Adipose tissue (tissue), 3 donors: ENCODE measurements around the gene DLG5. TPM values are rescaled to one million over a fixed set of nuclear protein-coding genes. Genes with fewer than 3 reads are reported as not detected.

Experiments
- H3K27ac ChIP-seq: one replicate; pipeline ENCODE4 v1.5.1; 2013; ENCODE audit warnings: low read depth, low read length
- WGBS, 3 donors: extraction: QIAGEN DNeasy Blood & Tissue Kit; methylation state at CpG; one replicate each; pipeline ENCODE4 v1.1.7; 2013; 5-methylcytosine and 5-hydroxymethylcytosine counted together
- polyA plus RNA-seq, 3 donors: library from polyadenylated mRNA; stranded (reverse); fragments of 200-250 nt; gene quantifications; one replicate each; pipeline ENCODE4 v1.2.3, GENCODE V29; 2013
- donor health status: healthy with polysubstance abuse.
- donor health status: Bipolar disorder and iron deficiency.
- donor health status: healthy.

DLG5 gene
- polyA plus RNA-seq, 3 donors: 10.2 to 17.2 (median 14.1) TPM

DNA sequence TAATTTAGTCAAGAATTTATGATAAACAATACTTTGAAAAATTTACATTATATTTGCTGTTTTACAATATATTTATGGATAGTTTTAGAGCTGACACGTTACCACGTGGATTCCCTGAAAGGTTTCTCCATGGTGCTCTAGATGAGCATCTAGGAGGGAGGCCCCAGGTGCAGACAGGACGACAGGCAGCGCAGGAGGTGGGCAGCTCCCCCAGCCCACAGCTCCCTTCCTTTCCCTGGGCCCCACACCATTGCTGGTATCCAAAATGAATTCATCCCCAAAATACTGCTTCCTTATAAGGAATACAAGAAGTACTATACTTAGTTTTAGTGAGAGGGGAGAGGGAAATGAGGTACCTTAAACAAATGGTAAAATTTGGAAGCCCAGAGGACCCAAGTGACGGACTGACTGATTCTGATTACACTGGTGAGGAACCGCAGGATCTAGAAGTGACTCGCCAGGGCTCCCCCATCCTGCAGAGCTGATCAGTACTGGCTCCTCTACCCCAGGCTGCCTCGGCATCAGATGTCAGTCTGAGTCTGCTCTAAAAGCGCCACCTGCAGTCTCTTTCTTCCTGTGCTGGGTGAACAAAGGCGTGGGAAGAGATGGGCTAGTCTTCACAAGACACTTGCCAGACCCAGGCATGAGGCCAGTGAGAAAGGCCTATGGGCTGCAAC, 89.2 kb downstream of the DLG5 start:
- H3K27ac ChIP-seq: no peak overlapping the region

DNA sequence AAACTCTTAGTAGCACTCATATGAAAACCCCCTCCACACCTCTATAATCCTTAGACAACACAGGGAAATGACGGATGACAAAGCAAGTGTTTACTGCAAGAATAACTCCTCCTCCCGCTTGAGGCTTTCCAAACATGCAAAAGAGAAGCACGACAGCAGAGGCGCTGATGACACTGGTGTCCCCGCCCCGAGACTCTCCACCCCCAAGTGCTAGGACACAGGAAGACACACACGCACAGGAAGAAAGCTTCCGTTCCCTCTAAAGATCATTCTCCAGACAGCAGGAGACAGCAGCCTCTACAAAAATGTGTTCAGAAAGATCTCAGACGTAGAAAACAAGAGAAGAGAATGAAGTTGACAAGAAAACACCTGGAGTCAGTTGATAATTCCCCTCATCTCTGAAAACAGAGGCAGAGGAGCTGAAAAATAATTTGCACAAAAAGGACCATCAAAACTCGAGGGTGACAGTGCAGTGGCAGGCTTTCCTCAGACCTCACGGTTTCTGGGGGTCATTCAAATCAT, 90.2 kb downstream of the DLG5 start:
- WGBS, 3 donors: 33 to 69% (median 36%) methylated on average over 11 of the region's 11 CpGs
- H3K27ac ChIP-seq: no peak overlapping the region

More for the DNA sequence above, 89.2 kb downstream of the DLG5 start:
- 83 to 88% (median 86%) methylated on average over 10 of the region's 10 CpGs for WGBS, 3 donors

DNA sequence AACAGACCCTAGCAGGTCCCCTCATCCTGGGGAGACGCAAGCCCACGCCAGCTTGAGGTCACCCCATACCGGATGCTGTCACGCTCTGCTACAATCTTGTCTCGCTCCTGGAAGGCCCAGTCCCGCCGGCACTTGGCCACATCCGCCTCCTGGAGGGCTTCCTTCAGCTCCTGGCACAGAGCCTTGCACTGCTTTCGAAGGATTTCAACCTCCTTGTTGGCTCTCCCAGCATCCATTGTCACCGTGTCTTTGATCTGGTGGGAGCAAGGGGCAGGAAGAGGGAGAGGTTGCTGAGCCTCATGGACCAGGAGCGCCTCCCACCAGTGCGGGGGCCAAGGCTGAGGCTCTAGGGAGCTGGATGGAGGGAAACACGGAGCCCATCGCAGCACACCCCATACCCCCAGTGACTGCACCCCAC, 90.9 kb downstream of the DLG5 start:
- 68 to 75% (median 70%) methylated on average over 14 of the region's 14 CpGs for WGBS, 3 donors
- no peak overlapping the region for H3K27ac ChIP-seq

DNA sequence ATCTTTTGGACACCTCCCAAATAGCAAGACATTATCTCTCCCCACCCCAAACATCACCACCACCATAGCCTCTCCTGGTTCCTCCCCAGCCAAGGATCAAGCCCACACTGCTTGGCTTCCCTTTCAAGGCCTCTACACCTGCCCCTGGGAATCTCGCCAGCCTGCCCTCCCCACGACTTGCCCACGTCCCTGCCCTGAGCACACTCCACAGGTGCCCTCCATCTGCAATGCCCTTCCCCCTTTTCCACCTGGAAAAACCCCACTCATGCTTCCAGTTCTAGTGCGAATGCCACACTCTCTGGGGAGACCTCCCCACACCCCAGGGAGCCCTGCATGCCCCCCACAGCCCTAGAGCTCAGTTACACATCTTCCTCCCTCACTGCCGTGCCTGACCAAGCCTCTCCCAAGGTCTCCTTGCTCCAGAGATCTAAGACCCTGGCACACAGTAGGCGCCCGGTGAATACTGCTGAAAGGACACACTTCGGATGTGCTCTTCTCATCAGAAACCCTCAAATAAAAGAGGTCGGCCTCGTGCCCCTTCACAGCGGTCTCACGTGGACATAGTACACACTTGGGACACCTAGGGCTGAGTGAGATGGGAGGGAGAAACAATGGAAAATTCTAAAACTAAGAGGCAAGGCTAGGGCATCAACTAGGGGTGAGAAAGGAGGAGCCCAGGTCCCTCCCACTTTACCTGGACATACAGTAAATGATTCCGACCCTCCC, 91.4 kb downstream of the DLG5 start:
- WGBS, 3 donors: 83 to 90% (median 84%) methylated on average over 13 of the region's 13 CpGs
- no peak overlapping the region for H3K27ac ChIP-seq

DNA sequence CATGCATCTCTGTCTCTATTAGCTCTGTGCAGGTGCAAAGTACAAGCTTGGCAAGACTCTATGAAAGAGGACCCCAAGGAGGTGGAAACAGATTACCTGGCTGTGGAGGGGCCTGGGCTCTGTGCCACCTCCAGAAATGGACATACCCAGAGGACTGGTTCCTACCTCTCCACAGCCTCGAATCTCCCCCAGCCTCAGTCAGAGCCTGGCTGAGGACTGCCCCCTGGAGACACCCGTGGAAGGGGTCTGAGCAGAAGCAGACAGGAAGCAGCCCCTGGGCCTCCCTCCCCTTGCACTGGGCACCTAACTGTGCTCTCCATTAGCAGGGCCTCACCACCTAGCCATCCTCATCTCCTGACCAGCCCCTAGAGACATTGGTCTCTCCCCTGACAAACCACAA, 92.0 kb downstream of the DLG5 start:
- H3K27ac ChIP-seq: no peak overlapping the region
- WGBS, 3 donors: 85 to 92% (median 87%) methylated on average over 2 of the region's 2 CpGs

GRCh38 chr10:77833792-77834191, 92.8 kb downstream of the DLG5 start:
- 96 to 98% (median 97%) methylated on average over 15 of the region's 15 CpGs for WGBS, 3 donors
- H3K27ac ChIP-seq: no peak overlapping the region

DNA sequence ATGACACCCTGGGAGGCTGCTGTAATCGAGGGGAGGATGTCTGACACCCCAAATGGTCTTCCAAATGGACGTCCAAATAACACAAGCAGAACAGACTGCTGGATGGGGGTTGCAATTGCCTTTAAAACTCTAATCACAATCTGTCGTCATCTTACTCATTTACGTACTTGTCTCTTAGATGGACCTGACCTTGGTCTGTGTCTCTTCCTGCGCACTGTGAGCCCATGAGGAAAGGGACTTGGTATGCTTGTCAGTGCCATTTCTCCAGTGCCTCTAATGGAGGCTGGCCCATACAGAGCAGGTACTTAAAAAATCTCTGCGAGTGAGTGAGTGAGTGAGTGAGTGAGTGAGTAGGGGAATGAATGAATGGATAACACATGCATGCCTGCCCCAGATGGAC, 93.3 kb downstream of the DLG5 start:
- 87 to 93% (median 91%) methylated on average over 6 of the region's 6 CpGs for WGBS, 3 donors
- no peak overlapping the region for H3K27ac ChIP-seq

DNA sequence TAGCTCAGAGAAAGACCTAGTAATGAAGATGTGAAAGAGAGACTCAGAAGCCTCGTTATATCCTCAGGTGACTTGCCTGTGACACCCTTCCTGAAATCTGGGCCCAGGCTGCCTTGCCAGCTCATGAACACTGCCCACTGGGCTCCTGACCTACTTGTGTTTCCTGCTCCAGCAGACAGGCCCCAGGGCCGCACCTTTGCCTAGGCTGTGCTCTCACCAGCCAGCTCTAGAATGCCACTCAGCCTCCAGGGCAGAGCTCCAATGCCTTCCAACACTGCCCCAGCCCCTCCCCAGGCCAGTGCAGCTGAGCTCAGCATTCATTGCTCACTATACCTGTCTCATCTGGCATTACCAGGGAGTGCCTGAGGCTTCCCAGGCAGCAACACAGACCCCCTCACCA, 94.3 kb downstream of the DLG5 start:
- 79 to 94% (median 88%) methylated on average over 2 of the region's 2 CpGs for WGBS, 3 donors
- no peak overlapping the region for H3K27ac ChIP-seq

DNA sequence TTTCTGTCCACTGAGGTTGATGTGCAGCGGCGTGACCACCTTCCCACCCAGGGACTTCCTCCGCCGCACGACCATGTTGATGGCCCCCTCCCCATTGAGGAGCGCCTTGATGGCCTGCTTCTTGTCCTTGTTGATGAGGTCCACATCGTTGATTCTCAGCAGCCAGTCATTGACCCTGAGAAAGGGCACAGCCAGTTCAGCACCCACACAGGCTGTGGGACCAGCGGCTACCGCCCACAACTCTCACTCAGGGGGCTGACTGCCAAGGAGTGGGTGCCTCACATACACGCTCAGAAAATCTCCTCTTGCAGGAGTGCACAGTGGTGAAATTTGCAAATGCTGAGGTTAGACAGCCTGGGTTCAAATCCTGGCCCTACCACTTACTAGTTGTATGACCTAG, 97.2 kb downstream of the DLG5 start:
- H3K27ac ChIP-seq: no peak overlapping the region
- 84 to 92% (median 91%) methylated on average over 10 of the region's 10 CpGs for WGBS, 3 donors

DNA sequence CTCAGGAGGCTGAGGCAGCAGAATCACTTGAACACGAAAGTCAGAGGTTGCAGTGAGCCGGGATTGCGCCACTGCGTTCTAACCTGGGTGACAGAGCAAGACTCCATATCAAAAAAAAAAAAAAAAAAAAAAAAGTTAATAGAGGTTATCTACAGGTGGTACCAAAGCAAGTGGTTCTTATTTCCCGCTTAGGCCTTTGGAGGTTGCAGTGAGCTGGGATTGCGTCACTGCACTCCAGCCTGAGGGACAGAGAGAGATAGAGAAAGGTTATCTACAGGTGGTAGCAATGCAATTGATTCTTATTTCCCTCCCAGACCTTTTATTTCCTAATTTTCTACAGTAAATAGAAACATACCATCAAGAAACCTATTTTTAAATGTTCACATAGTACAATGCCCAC, 98.2 kb downstream of the DLG5 start:
- H3K27ac ChIP-seq: no peak overlapping the region
- 91 to 95% (median 94%) methylated on average over 6 of the region's 6 CpGs for WGBS, 3 donors

DNA sequence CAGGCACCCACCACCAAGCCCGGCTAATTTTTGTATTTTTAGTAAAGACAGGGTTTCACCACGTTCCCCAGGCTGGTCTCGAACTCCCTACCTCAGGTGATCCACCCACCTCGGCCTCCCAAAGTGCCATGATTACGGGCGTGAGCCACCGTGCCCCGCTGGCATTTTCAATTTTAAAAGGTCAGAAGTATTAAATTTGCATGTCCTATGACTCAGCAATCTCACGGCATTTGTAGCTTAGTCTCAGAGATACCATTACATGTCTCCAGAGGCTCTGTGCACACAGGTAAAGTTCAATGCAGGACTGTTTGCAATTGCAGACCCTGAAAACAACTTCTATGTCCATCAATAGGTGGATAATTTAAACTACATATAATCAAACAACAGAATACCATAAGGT, 99.2 kb downstream of the DLG5 start:
- WGBS, 3 donors: 86 to 95% (median 89%) methylated on average over 9 of the region's 9 CpGs

GRCh38 chr10:77825965-77826364, 100.6 kb downstream of the DLG5 start:
- H3K27ac ChIP-seq: no peak overlapping the region
- WGBS, 3 donors: 77 to 89% (median 83%) methylated on average over 5 of the region's 5 CpGs

More for the DNA sequence above, 99.2 kb downstream of the DLG5 start:
- no peak overlapping the region for H3K27ac ChIP-seq

GRCh38 chr10:77824908-77825307, 101.6 kb downstream of the DLG5 start:
- H3K27ac ChIP-seq: no peak overlapping the region
- 96 to 97% (median 97%) methylated on average over 7 of the region's 7 CpGs for WGBS, 3 donors

DNA sequence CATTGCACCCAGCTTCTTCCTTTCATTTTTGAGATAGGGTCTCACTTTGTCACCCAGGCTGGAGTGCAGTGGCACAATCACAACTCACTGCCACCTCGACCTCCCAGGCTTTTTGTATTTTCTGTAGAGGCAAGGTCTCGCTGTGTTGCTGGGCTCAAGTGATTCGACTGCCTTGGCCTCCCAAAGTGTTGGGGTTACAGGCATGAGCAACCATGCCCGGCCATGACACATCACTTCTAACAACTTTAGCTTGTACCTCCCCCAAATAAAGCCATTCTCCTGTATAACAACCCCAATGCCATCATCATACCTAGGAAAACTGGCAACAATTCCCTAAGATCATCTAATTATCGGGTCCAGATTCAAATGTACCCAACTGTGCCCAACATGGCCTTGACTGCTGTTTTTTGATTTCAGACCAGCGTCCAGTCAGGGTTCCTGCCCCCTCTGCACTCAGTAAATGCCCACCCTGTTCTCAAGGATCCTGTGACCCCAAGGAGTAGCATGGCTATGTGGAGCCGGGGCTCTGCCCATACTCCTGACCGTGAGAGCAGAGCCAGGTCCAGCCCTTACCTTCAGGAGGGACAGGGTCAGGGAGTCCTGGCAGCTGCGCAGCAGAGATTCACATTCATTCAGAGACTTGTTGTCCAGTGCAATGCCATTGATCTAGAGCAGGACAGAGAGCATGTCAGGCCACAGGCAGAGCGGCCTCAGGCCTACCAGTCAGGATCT, 102.6 kb downstream of the DLG5 start:
- no peak overlapping the region for H3K27ac ChIP-seq

DNA sequence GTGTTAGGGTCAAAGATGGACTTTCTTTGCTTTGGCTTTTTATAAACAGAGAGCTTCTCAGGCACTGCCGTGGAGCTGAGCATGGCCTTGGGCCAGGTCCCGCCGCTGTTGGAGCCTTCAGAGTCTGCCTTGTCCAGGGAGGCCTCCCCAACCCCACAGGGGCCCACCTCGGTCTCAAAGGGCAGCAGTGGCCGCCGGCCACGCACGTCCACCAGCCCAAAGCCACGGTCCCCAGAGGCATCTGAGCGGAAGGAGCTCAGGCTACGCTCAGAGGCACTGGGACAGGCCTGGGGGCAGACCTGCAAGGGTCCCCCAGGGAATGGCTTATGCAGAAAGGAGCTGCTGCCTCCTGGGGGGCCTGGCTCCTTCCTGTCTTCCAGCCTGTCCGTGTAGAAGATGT, 105.0 kb downstream of the DLG5 start:
- no peak overlapping the region for H3K27ac ChIP-seq
- WGBS, 3 donors: 70 to 86% (median 85%) methylated on average over 12 of the region's 12 CpGs

More for the DNA sequence above, 102.6 kb downstream of the DLG5 start:
- whole genome bisulfite sequencing, 3 donors: 94 to 97% (median 95%) methylated on average over 10 of the region's 10 CpGs

DNA sequence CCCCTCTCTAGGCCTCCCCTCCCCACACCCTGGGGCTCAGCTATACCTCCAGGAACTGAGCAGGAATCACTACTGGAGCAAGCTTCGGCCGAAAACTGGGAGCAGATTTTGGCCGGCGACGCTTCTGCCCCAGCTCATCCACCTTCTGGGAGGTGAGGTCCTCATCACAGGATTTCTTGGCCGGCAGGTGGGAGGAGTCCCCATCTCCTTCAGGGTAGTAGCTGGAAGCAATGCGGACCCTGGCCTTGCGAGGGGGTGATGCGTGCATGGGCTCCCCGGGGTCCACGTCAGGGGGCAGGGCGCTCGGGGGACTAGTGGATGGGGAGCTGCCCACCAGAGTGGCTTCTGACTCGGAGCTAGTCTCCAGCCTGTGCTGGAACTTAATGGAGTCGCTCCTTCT, 105.5 kb downstream of the DLG5 start:
- WGBS, 3 donors: 94 to 98% (median 96%) methylated on average over 15 of the region's 15 CpGs
- H3K27ac ChIP-seq: no peak overlapping the region

DNA sequence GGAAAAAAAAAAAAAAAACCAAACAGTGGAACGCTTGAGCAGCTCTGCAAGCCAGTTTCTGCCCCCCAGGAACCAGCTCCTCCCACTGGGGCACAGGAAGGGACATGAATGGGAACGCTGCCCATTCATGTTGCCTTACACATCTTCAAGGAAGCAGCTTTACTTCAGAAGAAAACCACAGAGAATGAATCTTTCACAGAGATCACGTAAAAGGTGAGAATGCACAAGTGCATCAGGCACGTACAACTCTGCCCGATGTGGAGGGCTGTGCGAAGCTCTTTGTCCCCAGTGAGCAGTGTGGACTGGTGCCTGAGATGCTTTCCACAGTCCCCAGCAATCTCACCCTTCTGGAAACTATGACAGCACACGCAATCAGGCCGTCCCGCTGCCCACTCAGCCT, 106.2 kb downstream of the DLG5 start:
- no peak overlapping the region for H3K27ac ChIP-seq
- 86 to 91% (median 90%) methylated on average over 9 of the region's 9 CpGs for WGBS, 3 donors

- WGBS, 3 donors: 93 to 95% (median 94%) methylated on average over 20 of the region's 20 CpGs
- no peak overlapping the region for H3K27ac ChIP-seq
These were observed 107.1 kb downstream of the DLG5 start for GRCh38 chr10:77819210-77820112.
